Fibroblast of lung (primary cell): Measurements from ENCODE around the gene USP30. TPM values are rescaled to one million over a fixed set of nuclear protein-coding genes. Genes with fewer than 3 reads are reported as not detected.
A peak's percentile ranks its signal among the peaks of the same experiment; 100 is the strongest.

Experiments used
- DNase-seq, 2 donors: peaks; one replicate each; pipeline versions ENCODE4 v3.0.0 to v3.0.0-alpha.2; 2010; ENCODE audit warnings: low read depth in 2 of 2
- H2AFZ ChIP-seq: 2 replicates; pipeline ENCODE4 v1.5.1; 2012; ENCODE audit warnings: low read length, control low read depth, inconsistent platforms
- H3K27ac ChIP-seq: 2 replicates; pipeline ENCODE4 v1.5.1; 2011; ENCODE audit warnings: low read length, control low read depth; ENCODE audit not compliant: insufficient read depth
- H3K27me3 ChIP-seq: 2 replicates; pipeline ENCODE4 v1.5.1; 2011; ENCODE audit warnings: mild to moderate bottlenecking, low read length; ENCODE audit not compliant: control insufficient read depth, insufficient read depth
- H3K36me3 ChIP-seq: 2 replicates; pipeline ENCODE4 v1.5.1; 2011; ENCODE audit warnings: low read length; ENCODE audit not compliant: control insufficient read depth, insufficient read depth
- H3K4me1 ChIP-seq: 2 replicates; pipeline ENCODE4 v1.5.1; 2011; ENCODE audit warnings: low read length; ENCODE audit not compliant: control insufficient read depth, insufficient read depth; ENCODE audit errors: extremely low read depth
- H3K4me2 ChIP-seq: 2 replicates; pipeline ENCODE4 v1.5.1; 2011; ENCODE audit warnings: low read length, control low read depth; ENCODE audit not compliant: insufficient read depth; ENCODE audit errors: extremely low read depth
- H3K4me3 ChIP-seq, 4 experiments: fragments of 200-600 bp in 1 of 4; sonication (generic) in 1 of 4; replicated peaks in 1 of 4; 2 replicates each; pipeline ENCODE4 v1.5.1; 2011 to 2016; ENCODE audit warnings: low read length in 4 of 4, low read depth in 3 of 4, mild to moderate bottlenecking in 3 of 4, control low read depth in 2 of 4, inconsistent platforms in 1 of 4, mixed read lengths in 1 of 4; ENCODE audit not compliant: insufficient read depth in 1 of 4; ENCODE audit errors: control extremely low read depth in 1 of 4
- H3K79me2 ChIP-seq: 2 replicates; pipeline ENCODE4 v1.5.1; 2012; ENCODE audit warnings: mild to moderate bottlenecking, low read length, inconsistent platforms; ENCODE audit not compliant: control insufficient read depth, insufficient read depth
- H3K9ac ChIP-seq: 2 replicates; pipeline ENCODE4 v1.5.1; 2011; ENCODE audit warnings: mild to moderate bottlenecking, low read length, control low read depth; ENCODE audit not compliant: insufficient read depth
- H3K9me3 ChIP-seq: 2 replicates; pipeline ENCODE4 v1.5.1; 2012; ENCODE audit warnings: low read depth, low read length; ENCODE audit not compliant: control insufficient read depth, insufficient read depth
- H4K20me1 ChIP-seq: 2 replicates; pipeline ENCODE4 v1.5.1; 2011; ENCODE audit warnings: low read length; ENCODE audit not compliant: control insufficient read depth, insufficient read depth; ENCODE audit errors: extremely low read depth
- CTCF ChIP-seq, 2 donors: IDR thresholded peaks in 1 of 2; conservative IDR thresholded peaks in 1 of 2; 1 replicate in 1 of 2; 2 replicates in 1 of 2; pipeline ENCODE4 v1.5.1; 2011 to 2012; ENCODE audit warnings: low read length in 2 of 2, control low read depth in 1 of 2, inconsistent platforms in 1 of 2, low read depth in 1 of 2, mild to moderate bottlenecking in 1 of 2
- EZH2 ChIP-seq: IDR thresholded peaks from 2 replicates; pipeline ENCODE4 v1.5.1; 2012; ENCODE audit warnings: low read length, control low read depth, mild to moderate bottlenecking; ENCODE audit errors: missing control alignments
- polyA plus RNA-seq, 2 donors: library from polyadenylated mRNA; depleted of rRNA in 1 of 2; stranded (reverse) in 1 of 2; unstranded in 1 of 2; fragments of >200 nt; gene quantifications; 2 replicates each; pipeline ENCODE4 v1.2.1, GENCODE V29; 2011 to 2012; ENCODE audit warnings: missing spikeins in 1 of 2
- total RNA-seq: library from RNA; depleted of rRNA; stranded (reverse); fragments of >200 nt; gene quantifications from 2 replicates; pipeline ENCODE4 v1.2.1, GENCODE V29; 2014

Gene USP30
- total and polyA plus RNA-seq, 2 donors (not counting 1 experiment from before 2014, with no cell fraction given) = 9.9 to 13.9 TPM

- Histone ChIP-seq H4K20me1 (no peaks in the 10 kb centered on the region), H3K9me3 (no peaks in the 10 kb centered on the region), H3K27ac (peak within 1 kb of the TSS; percentile 50), H3K36me3 (peaks cover 1% of the 10 kb centered on the region), H3K79me2 (peaks cover 5% of the 10 kb centered on the region), H3K4me1 (peaks cover 7% of the 10 kb centered on the region), H3K4me3 (peak within 1 kb of the TSS; percentile 56 to 80 (median 71)), H3K4me2 (peak within 1 kb of the TSS; percentile 86), H3K9ac (peak within 1 kb of the TSS; percentile 60), H2AFZ (peak within 1 kb of the TSS; percentile 70), H3K27me3 (no peaks in the 10 kb centered on the region)
- TF ChIP-seq CTCF (conservative IDR thresholded peaks at IDR 0.05 in 1 of 2, IDR thresholded peaks at IDR 0.05 in 1 of 2; ENCODE audit: low read depth in 1 of 2, low read length in 2 of 2) (no peak), EZH2 (no peak)
- DNase-seq = peak; percentile 89 to 94
Observed at GRCh38 chr12:109097435-109098182, 45.2 kb downstream of the USP30 start, which contains the start of gene UNG. UNG (plus strand) TSS chr12:109097597; CDS start chr12:109097680, 83 bp downstream.

- H3K9ac ChIP-seq = peak overlapping the region; percentile 60
- H3K36me3 ChIP-seq = peaks cover 1% of the 10 kb centered on the region
- no peaks in the 10 kb centered on the region for H3K27me3 ChIP-seq
- peak overlapping the region; percentile 86 for H3K4me2 ChIP-seq
- no peaks in the 10 kb centered on the region for H3K9me3 ChIP-seq
- peaks cover 4% of the 10 kb centered on the region for H3K4me1 ChIP-seq
- TF ChIP-seq CTCF (conservative IDR thresholded peaks at IDR 0.05 in 1 of 2, IDR thresholded peaks at IDR 0.05 in 1 of 2; ENCODE audit: low read depth in 1 of 2, low read length in 2 of 2) (no peak), EZH2 (no peak)
- peak overlapping the region; percentile 70 for H2AFZ ChIP-seq
- no peaks in the 10 kb centered on the region for H4K20me1 ChIP-seq
- peak overlapping the region; percentile 50 for H3K27ac ChIP-seq
- H3K79me2 ChIP-seq = peaks cover 4% of the 10 kb centered on the region
- peak; percentile 73 to 77 for DNase-seq
- H3K4me3 ChIP-seq = peak overlapping the region; percentile 56 to 80 (median 69)
Observed at GRCh38 chr12:109098183-109098604, 45.8 kb downstream of the USP30 start.

- Histone ChIP-seq H3K4me2 (peak overlapping the region; percentile 86), H3K4me1 (peaks cover 4% of the 10 kb centered on the region), H3K27me3 (no peaks in the 10 kb centered on the region), H2AFZ (peak overlapping the region; percentile 70), H3K79me2 (peaks cover 4% of the 10 kb centered on the region), H3K36me3 (peaks cover 1% of the 10 kb centered on the region), H3K9ac (peak overlapping the region; percentile 60), H3K4me3 (peak overlapping the region; percentile 56 to 80 (median 69)), H4K20me1 (no peaks in the 10 kb centered on the region), H3K9me3 (no peaks in the 10 kb centered on the region), H3K27ac (peak overlapping the region; percentile 50)
- no peak for TF ChIP-seq CTCF (conservative IDR thresholded peaks at IDR 0.05 in 1 of 2, IDR thresholded peaks at IDR 0.05 in 1 of 2; ENCODE audit: low read depth in 1 of 2, low read length in 2 of 2)
- TF ChIP-seq EZH2 = no peak
- peak; percentile 21 for DNase-seq
Observed at GRCh38 chr12:109098651-109099050, 46.3 kb downstream of the USP30 start.
